Ishikawa (cell line): ENCODE data around the gene PRSS22.

Source experiments
- CEBPB ChIP-seq: IDR thresholded peaks from 2 replicates; pipeline ENCODE4 v1.6.1; 2012
- CREB1 ChIP-seq: IDR thresholded peaks from 2 replicates; pipeline ENCODE4 v1.6.1; 2012; ENCODE audit warnings: low read depth
- EGR1 ChIP-seq: IDR thresholded peaks from 2 replicates; pipeline ENCODE4 v1.6.1; 2012
- EP300 ChIP-seq: IDR thresholded peaks from 2 replicates; pipeline ENCODE4 v1.6.1; 2012; ENCODE audit warnings: borderline replicate concordance
- RAD21 ChIP-seq: IDR thresholded peaks from 2 replicates; pipeline ENCODE4 v1.6.1; 2012; ENCODE audit warnings: low read depth
- TAF1 ChIP-seq: IDR thresholded peaks from 2 replicates; pipeline ENCODE4 v1.6.1; 2012; ENCODE audit warnings: low read depth, mild to moderate bottlenecking
- TCF12 ChIP-seq: IDR thresholded peaks from 2 replicates; pipeline ENCODE4 v1.6.1; 2012; ENCODE audit warnings: low read depth
- YY1 ChIP-seq: IDR thresholded peaks from 2 replicates; pipeline ENCODE4 v1.6.1; 2012; ENCODE audit warnings: low read depth
- TF ChIP-seq, protein P1 (sequence below): IDR thresholded peaks from 2 replicates; pipeline ENCODE4 v1.6.1; 2012
- TF ChIP-seq, protein P2 (sequence below): IDR thresholded peaks from 2 replicates; pipeline ENCODE4 v1.6.1; 2012; ENCODE audit warnings: low read depth, mild to moderate bottlenecking
- TF ChIP-seq, protein P3 (sequence below): IDR thresholded peaks from 2 replicates; pipeline ENCODE4 v1.6.1; 2012

DNA sequence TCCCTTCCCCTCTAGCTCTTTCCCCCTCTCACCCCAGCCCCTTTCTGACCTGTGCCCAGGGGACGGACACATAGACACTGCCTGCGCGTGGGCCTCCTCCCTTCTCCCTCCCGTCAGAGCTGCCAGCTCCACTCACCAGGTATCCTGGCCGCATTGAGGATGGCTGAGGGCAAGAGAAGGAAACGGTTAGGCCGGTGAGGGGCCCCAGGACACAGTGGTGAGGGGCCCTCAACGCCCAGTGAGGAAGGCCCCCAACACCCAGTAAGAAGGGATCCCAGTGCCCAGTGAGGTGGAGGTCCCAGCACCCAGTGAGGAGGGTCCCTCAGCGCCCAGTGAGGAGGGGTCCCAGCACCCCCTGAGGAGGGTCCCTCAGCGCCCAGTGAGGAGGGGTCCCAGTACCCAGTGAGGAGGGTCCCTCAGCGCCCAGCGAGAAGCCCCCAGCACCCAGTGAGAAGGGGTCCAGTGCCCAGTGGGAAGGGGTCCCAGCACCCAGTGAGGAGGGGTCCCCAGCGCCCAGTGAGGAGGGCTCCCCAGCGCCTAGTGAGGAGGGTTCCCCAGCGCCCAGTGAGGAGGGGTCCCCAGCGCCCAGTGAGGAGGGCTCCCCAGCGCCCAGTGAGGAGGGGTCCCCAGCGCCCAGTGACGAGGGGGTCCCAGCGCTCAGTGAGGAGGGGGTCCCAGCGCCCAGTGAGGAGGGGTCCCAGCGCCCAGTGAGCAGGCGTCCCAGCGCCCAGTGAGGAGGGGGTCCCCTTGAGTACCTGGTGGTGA is 1.1 kb downstream of the PRSS22 start:
- TF ChIP-seq, protein P1, sequence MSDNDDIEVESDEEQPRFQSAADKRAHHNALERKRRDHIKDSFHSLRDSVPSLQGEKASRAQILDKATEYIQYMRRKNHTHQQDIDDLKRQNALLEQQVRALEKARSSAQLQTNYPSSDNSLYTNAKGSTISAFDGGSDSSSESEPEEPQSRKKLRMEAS, result no peak
- TF ChIP-seq TAF1 (no peak), TCF12 (no peak), YY1 (no peak), EGR1 (no peak), EP300 (no peak), RAD21 (no peak), CEBPB (no peak), CREB1 (no peak)
- TF ChIP-seq, protein P2, sequence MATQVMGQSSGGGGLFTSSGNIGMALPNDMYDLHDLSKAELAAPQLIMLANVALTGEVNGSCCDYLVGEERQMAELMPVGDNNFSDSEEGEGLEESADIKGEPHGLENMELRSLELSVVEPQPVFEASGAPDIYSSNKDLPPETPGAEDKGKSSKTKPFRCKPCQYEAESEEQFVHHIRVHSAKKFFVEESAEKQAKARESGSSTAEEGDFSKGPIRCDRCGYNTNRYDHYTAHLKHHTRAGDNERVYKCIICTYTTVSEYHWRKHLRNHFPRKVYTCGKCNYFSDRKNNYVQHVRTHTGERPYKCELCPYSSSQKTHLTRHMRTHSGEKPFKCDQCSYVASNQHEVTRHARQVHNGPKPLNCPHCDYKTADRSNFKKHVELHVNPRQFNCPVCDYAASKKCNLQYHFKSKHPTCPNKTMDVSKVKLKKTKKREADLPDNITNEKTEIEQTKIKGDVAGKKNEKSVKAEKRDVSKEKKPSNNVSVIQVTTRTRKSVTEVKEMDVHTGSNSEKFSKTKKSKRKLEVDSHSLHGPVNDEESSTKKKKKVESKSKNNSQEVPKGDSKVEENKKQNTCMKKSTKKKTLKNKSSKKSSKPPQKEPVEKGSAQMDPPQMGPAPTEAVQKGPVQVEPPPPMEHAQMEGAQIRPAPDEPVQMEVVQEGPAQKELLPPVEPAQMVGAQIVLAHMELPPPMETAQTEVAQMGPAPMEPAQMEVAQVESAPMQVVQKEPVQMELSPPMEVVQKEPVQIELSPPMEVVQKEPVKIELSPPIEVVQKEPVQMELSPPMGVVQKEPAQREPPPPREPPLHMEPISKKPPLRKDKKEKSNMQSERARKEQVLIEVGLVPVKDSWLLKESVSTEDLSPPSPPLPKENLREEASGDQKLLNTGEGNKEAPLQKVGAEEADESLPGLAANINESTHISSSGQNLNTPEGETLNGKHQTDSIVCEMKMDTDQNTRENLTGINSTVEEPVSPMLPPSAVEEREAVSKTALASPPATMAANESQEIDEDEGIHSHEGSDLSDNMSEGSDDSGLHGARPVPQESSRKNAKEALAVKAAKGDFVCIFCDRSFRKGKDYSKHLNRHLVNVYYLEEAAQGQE, result no peak
- TF ChIP-seq, protein P3, sequence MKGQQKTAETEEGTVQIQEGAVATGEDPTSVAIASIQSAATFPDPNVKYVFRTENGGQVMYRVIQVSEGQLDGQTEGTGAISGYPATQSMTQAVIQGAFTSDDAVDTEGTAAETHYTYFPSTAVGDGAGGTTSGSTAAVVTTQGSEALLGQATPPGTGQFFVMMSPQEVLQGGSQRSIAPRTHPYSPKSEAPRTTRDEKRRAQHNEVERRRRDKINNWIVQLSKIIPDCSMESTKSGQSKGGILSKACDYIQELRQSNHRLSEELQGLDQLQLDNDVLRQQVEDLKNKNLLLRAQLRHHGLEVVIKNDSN, result no peak
